Gastroesophageal sphincter (tissue), 4 donors: ENCODE results near the gene STPG2. TPM values are rescaled to one million over a fixed set of nuclear protein-coding genes. Genes with fewer than 3 reads are reported as not detected.

ENCODE experiments used
- ATAC-seq: fragments of 150-250 bp; one replicate; pipeline ENCODE4 v1.9.1; 2016; ENCODE audit warnings: mild to moderate bottlenecking, moderate library complexity
- H3K27ac ChIP-seq, 4 donors: fragments of 200-600 bp; sonication (generic) in 3 of 4; 1 replicate in 3 of 4; 2 replicates in 1 of 4; pipeline ENCODE4 v1.5.1; 2016 to 2019
- H3K27me3 ChIP-seq: fragments of 200-600 bp; sonication (generic); one replicate; pipeline ENCODE4 v1.5.1; 2019
- H3K36me3 ChIP-seq, 2 donors: fragments of 200-600 bp; sonication (generic); one replicate each; pipeline ENCODE4 v1.5.1; 2019; ENCODE audit warnings: control low read depth in 1 of 2
- H3K4me1 ChIP-seq, 3 donors: fragments of 200-600 bp; sonication (generic); 1 replicate in 2 of 3; 2 replicates in 1 of 3; pipeline ENCODE4 v1.5.1; 2016 to 2019; ENCODE audit warnings: control low read depth in 2 of 3
- H3K4me3 ChIP-seq, 2 donors: fragments of 200-600 bp; sonication (generic); one replicate each; pipeline ENCODE4 v1.5.1; 2019; ENCODE audit warnings: mild to moderate bottlenecking in 1 of 2, moderate library complexity in 1 of 2
- H3K9me3 ChIP-seq, 3 donors: fragments of 200-600 bp; sonication (generic); one replicate each; pipeline ENCODE4 v1.5.1; 2017 to 2019; ENCODE audit warnings: control low read depth in 2 of 3
- EP300 ChIP-seq: sonication (generic); formaldehyde crosslinking; IDR thresholded peaks from one replicate; pipeline ENCODE4 v1.6.1; 2017; ENCODE audit warnings: antibody characterized with exemption, mild to moderate bottlenecking
- POLR2A ChIP-seq, 2 donors: fragments of 450-650 bp; IDR thresholded peaks; one replicate each; pipeline ENCODE4 v1.6.1; 2017; ENCODE audit warnings: antibody characterized with exemption in 2 of 2, mild to moderate bottlenecking in 2 of 2, moderate library complexity in 1 of 2
- POLR2AphosphoS5 ChIP-seq: sonication (generic); formaldehyde crosslinking; IDR thresholded peaks from one replicate; pipeline ENCODE4 v1.6.1; 2017; ENCODE audit warnings: antibody characterized with exemption
- WGBS, 2 donors: methylation state at CpG; one replicate each; pipeline ENCODE4 v1.1.5; 2018; ENCODE audit warnings: low coverage in 1 of 2; 5-methylcytosine and 5-hydroxymethylcytosine counted together
- total RNA-seq, 4 donors: library from RNA; depleted of rRNA; stranded (reverse); fragments of >200 nt; gene quantifications; one replicate each; pipeline ENCODE4 v1.1.0, GENCODE V29; 2016
- TF ChIP-seq, protein P1 (sequence below), 4 experiments: fragments of 200-600 bp in 2 of 4; fragments of 450-650 bp in 2 of 4; sonication (generic) in 1 of 4; IDR thresholded peaks; one replicate each; pipeline ENCODE4 v1.5.1; 2017 to 2019; ENCODE audit warnings: antibody characterized with exemption in 4 of 4, mild to moderate bottlenecking in 2 of 4, moderate library complexity in 2 of 4

Gene STPG2
- total RNA-seq, 4 donors from 2014 or later = 0.13 to 0.62 TPM; not detected in 2

DNA sequence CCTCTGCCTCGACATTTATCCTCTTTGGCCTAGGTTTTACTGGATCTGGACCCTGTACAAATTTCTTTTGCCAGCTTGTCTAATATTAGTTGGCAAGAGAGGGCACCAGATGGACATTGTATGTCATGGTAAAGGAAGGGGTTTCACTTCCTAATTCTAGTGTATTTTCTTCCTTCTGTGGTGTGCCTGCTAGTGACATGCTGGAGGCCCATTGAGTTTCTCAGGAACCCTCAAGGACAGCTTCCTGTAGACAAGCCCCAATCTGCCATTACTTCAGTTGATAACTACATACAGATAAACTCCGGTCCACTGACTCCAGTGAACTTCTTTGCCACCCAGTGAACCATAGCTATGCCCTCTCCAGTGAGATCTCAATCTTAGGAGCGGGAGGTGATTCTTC lies 116.9 kb downstream of the STPG2 start:
- no peaks in the 10 kb centered on the region for H3K36me3 ChIP-seq
- ATAC-seq = no peak
- no peak overlapping the region for H3K27ac ChIP-seq
- TF ChIP-seq POLR2AphosphoS5 (no peak), POLR2A (IDR thresholded peaks at IDR 0.05) (no peak), EP300 (no peak)
- TF ChIP-seq, protein P1, sequence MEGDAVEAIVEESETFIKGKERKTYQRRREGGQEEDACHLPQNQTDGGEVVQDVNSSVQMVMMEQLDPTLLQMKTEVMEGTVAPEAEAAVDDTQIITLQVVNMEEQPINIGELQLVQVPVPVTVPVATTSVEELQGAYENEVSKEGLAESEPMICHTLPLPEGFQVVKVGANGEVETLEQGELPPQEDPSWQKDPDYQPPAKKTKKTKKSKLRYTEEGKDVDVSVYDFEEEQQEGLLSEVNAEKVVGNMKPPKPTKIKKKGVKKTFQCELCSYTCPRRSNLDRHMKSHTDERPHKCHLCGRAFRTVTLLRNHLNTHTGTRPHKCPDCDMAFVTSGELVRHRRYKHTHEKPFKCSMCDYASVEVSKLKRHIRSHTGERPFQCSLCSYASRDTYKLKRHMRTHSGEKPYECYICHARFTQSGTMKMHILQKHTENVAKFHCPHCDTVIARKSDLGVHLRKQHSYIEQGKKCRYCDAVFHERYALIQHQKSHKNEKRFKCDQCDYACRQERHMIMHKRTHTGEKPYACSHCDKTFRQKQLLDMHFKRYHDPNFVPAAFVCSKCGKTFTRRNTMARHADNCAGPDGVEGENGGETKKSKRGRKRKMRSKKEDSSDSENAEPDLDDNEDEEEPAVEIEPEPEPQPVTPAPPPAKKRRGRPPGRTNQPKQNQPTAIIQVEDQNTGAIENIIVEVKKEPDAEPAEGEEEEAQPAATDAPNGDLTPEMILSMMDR (IDR thresholded peaks at IDR 0.05) = no peak
- no peak overlapping the region for H3K4me3 ChIP-seq
- H3K4me1 ChIP-seq = no peaks in the 10 kb centered on the region
- peaks cover 0 to 16% (median 0%) of the 10 kb centered on the region in 3 donors for H3K9me3 ChIP-seq
- no peaks in the 10 kb centered on the region for H3K27me3 ChIP-seq
- 82 to 90% methylated on average over 3 of the region's 3 CpGs for WGBS, 2 donors

- TF ChIP-seq POLR2A (IDR thresholded peaks at IDR 0.05) (no peak), POLR2AphosphoS5 (no peak), EP300 (no peak)
- TF ChIP-seq, protein P1 (IDR thresholded peaks at IDR 0.05) = no peak
- WGBS, 2 donors = 58 to 80% methylated on average over 2 to 3 of the region's 3 CpGs
These were observed 136.4 kb downstream of the STPG2 start for GRCh38 chr4:98006814-98007412.

GRCh38 chr4:98006060-98006459 lies 137.2 kb downstream of the STPG2 start:
- Histone ChIP-seq H3K4me3 (no peak overlapping the region), H3K27me3 (no peaks in the 10 kb centered on the region), H3K4me1 (no peaks in the 10 kb centered on the region), H3K9me3 (peaks cover 0 to 22% (median 0%) of the 10 kb centered on the region in 3 donors), H3K27ac (no peak overlapping the region), H3K36me3 (no peaks in the 10 kb centered on the region)
- TF ChIP-seq, protein P1 (IDR thresholded peaks at IDR 0.05) = no peak
- TF ChIP-seq POLR2A (IDR thresholded peaks at IDR 0.05) (no peak), POLR2AphosphoS5 (no peak), EP300 (no peak)
- 83% methylated on average over 1 of the region's 1 CpG; no CpG with 5 or more reads in 1 of the 2 donors for WGBS, 2 donors
- no peak for ATAC-seq

More at GRCh38 chr4:98006814-98007412, 136.4 kb downstream of the STPG2 start:
- H3K4me3 ChIP-seq = no peak overlapping the region
- no peaks in the 10 kb centered on the region for H3K27me3 ChIP-seq
- no peaks in the 10 kb centered on the region for H3K4me1 ChIP-seq
- H3K36me3 ChIP-seq = no peaks in the 10 kb centered on the region
- ATAC-seq = no peak
- peaks cover 0 to 31% (median 0%) of the 10 kb centered on the region in 3 donors for H3K9me3 ChIP-seq
- no peak overlapping the region for H3K27ac ChIP-seq

GRCh38 chr4:98000940-98001339 lies 142.3 kb downstream of the STPG2 start:
- ATAC-seq = no peak
- TF ChIP-seq, protein P1 (IDR thresholded peaks at IDR 0.05) = no peak
- no peak for TF ChIP-seq POLR2A (IDR thresholded peaks at IDR 0.05)
- TF ChIP-seq EP300 = no peak
- no peak for TF ChIP-seq POLR2AphosphoS5
- Histone ChIP-seq H3K36me3 (no peaks in the 10 kb centered on the region), H3K4me3 (no peak overlapping the region), H3K9me3 (peaks cover 0 to 4% (median 0%) of the 10 kb centered on the region in 3 donors), H3K27ac (no peak overlapping the region), H3K27me3 (no peaks in the 10 kb centered on the region), H3K4me1 (no peaks in the 10 kb centered on the region)
- 92 to 93% methylated on average over 2 of the region's 2 CpGs for WGBS, 2 donors

GRCh38 chr4:97998203-97998602 lies 145.1 kb downstream of the STPG2 start:
- TF ChIP-seq, protein P1 (IDR thresholded peaks at IDR 0.05) = no peak
- TF ChIP-seq POLR2AphosphoS5 (no peak), POLR2A (IDR thresholded peaks at IDR 0.05) (no peak), EP300 (no peak)
- Histone ChIP-seq H3K27me3 (no peaks in the 10 kb centered on the region), H3K27ac (no peak overlapping the region), H3K9me3 (peaks cover 0 to 24% (median 0%) of the 10 kb centered on the region in 3 donors), H3K4me3 (no peak overlapping the region), H3K4me1 (no peaks in the 10 kb centered on the region), H3K36me3 (no peaks in the 10 kb centered on the region)
- ATAC-seq = no peak
- WGBS, 2 donors = 74 to 88% methylated on average over 2 of the region's 2 CpGs
